Dermis blood vessel endothelial cell (primary cell): ENCODE results near the gene GPAT3. TPM values are rescaled to one million over a fixed set of nuclear protein-coding genes. Genes with fewer than 3 reads are reported as not detected.

Experiments used
- DNase-seq: peaks from one replicate; pipeline ENCODE4 v3.0.0; 2010
- total RNA-seq: library from RNA; depleted of rRNA; stranded (reverse); fragments of >200 nt; gene quantifications from 2 replicates; pipeline ENCODE4 v1.2.3, GENCODE V29; 2014

The GPAT3 gene
- total RNA-seq, 1 donor from 2014 or later: 14.8 TPM

GRCh38 chr4:83646538-83647239, 110.8 kb downstream of the GPAT3 start:
- DNase-seq: no peak

- DNase-seq: no peak
Measured at GRCh38 chr4:83651846-83652245, 115.9 kb downstream of the GPAT3 start.

Other genes starting within 250 kb of the GPAT3 start
- gene HPSE, start 201.3 kb upstream of the GPAT3 start, total RNA-seq: 6.6 and 12.0 TPM in 2 replicates
- 14.1 and 17.7 TPM in 2 replicates for gene HELQ, start 80.3 kb upstream of the GPAT3 start, total RNA-seq
- gene MRPS18C, start 80.0 kb upstream of the GPAT3 start, total RNA-seq: 20.9 and 21.4 TPM in 2 replicates
- 22.0 and 24.5 TPM in 2 replicates for gene ABRAXAS1, start 51.0 kb upstream of the GPAT3 start, total RNA-seq